ENCODE data around the gene CTIF. TPM values are rescaled to one million over a fixed set of nuclear protein-coding genes. Genes with fewer than 3 reads are reported as not detected.

The CTIF gene
- total RNA-seq, 1 donor from 2014 or later, result 54.8 TPM

- H3K27ac ChIP-seq, result no peak overlapping the region
- no peak overlapping the region for H3K4me3 ChIP-seq
- ATAC-seq, result peak in 1 of 2 donors; percentile 14
- no peaks in the 10 kb centered on the region for H3K4me1 ChIP-seq
- H3K9me3 ChIP-seq, result no peaks in the 10 kb centered on the region
- H3K36me3 ChIP-seq, result no peaks in the 10 kb centered on the region
- intact Hi-C loops (cut with DNase I), result no loop called here
- no peak for DNase-seq
- H3K27me3 ChIP-seq (ENCODE audit: low read depth), result no peaks in the 10 kb centered on the region
- TF ChIP-seq CTCF (IDR thresholded peaks at IDR 0.05), result no peak
Measured at GRCh38 chr18:48703028-48703386, 164.2 kb downstream of the CTIF start.

- ATAC-seq, result no peak
- intact Hi-C loops (cut with DNase I), result no loop called here
Measured at GRCh38 chr18:48703418-48703817, 164.6 kb downstream of the CTIF start.

GRCh38 chr18:48705043-48705442, 166.2 kb downstream of the CTIF start:
- H3K27ac ChIP-seq, result no peak overlapping the region
- TF ChIP-seq CTCF (IDR thresholded peaks at IDR 0.05), result no peak
- no peaks in the 10 kb centered on the region for H3K9me3 ChIP-seq
- no peaks in the 10 kb centered on the region for H3K36me3 ChIP-seq
- ATAC-seq (no peak), DNase-seq (no peak)
- H3K4me3 ChIP-seq, result no peak overlapping the region
- no peaks in the 10 kb centered on the region for H3K27me3 ChIP-seq (ENCODE audit: low read depth)
- peaks cover 8% of the 10 kb centered on the region for H3K4me1 ChIP-seq
- intact Hi-C loops (cut with DNase I), result no loop called here

More at GRCh38 chr18:48703418-48703817, 164.6 kb downstream of the CTIF start:
- Histone ChIP-seq H3K4me3 (no peak overlapping the region), H3K27me3 (ENCODE audit: low read depth) (no peaks in the 10 kb centered on the region), H3K36me3 (no peaks in the 10 kb centered on the region), H3K9me3 (no peaks in the 10 kb centered on the region), H3K27ac (no peak overlapping the region), H3K4me1 (no peaks in the 10 kb centered on the region)
- DNase-seq, result no peak
- no peak for TF ChIP-seq CTCF (IDR thresholded peaks at IDR 0.05)

GRCh38 chr18:48705531-48705930, 166.7 kb downstream of the CTIF start:
- intact Hi-C loops (cut with DNase I), result no loop called here
- peaks cover 12% of the 10 kb centered on the region for H3K4me1 ChIP-seq
- no peak overlapping the region for H3K27ac ChIP-seq
- H3K36me3 ChIP-seq, result no peaks in the 10 kb centered on the region
- no peak for ATAC-seq
- TF ChIP-seq CTCF (IDR thresholded peaks at IDR 0.05), result no peak
- no peak overlapping the region for H3K4me3 ChIP-seq
- H3K9me3 ChIP-seq, result no peaks in the 10 kb centered on the region
- H3K27me3 ChIP-seq (ENCODE audit: low read depth), result no peaks in the 10 kb centered on the region
- DNase-seq, result no peak

GRCh38 chr18:48706731-48707130, 167.9 kb downstream of the CTIF start:
- Histone ChIP-seq H3K27ac (no peak overlapping the region), H3K27me3 (ENCODE audit: low read depth) (no peaks in the 10 kb centered on the region), H3K36me3 (no peaks in the 10 kb centered on the region), H3K4me1 (peaks cover 12% of the 10 kb centered on the region), H3K9me3 (no peaks in the 10 kb centered on the region), H3K4me3 (no peak overlapping the region)
- intact Hi-C loops (cut with DNase I), result no loop called here
- no peak for DNase-seq
- ATAC-seq, result no peak
- no peak for TF ChIP-seq CTCF (IDR thresholded peaks at IDR 0.05)
